Endodermal cell (in vitro differentiated cells): ENCODE measurements around the gene ZMYND8. TPM values are rescaled to one million over a fixed set of nuclear protein-coding genes. Genes with fewer than 3 reads are reported as not detected.

Source experiments
- DNase-seq: peaks from one replicate; pipeline ENCODE4 v3.0.0-alpha.2; 2017
- H3K27ac ChIP-seq: 2 replicates; pipeline ENCODE4 v1.5.1; 2013; ENCODE audit warnings: mild to moderate bottlenecking, low read depth, low read length, moderate library complexity
- H3K27me3 ChIP-seq: 2 replicates; pipeline ENCODE4 v1.6.1; 2013; ENCODE audit warnings: mild to moderate bottlenecking, low read length, moderate library complexity; ENCODE audit not compliant: insufficient read depth, control insufficient read depth, poor library complexity, severe bottlenecking
- H3K36me3 ChIP-seq: 2 replicates; pipeline ENCODE4 v1.7.0; 2013; ENCODE audit warnings: mild to moderate bottlenecking, low read length, moderate library complexity; ENCODE audit not compliant: control insufficient read depth, insufficient read depth
- H3K4me1 ChIP-seq: one replicate; pipeline ENCODE4 v1.7.0; 2013; ENCODE audit warnings: low read length; ENCODE audit not compliant: control insufficient read depth, insufficient read depth
- H3K4me3 ChIP-seq: 2 replicates; pipeline ENCODE4 v1.5.1; 2013; ENCODE audit warnings: mild to moderate bottlenecking, low read length, moderate library complexity
- H3K9ac ChIP-seq: 2 replicates; pipeline ENCODE4 v1.6.1; 2013; ENCODE audit warnings: mild to moderate bottlenecking, low read length, moderate library complexity; ENCODE audit not compliant: poor library complexity, severe bottlenecking; ENCODE audit errors: extremely low read depth
- H3K9me3 ChIP-seq: 2 replicates; pipeline ENCODE4 v1.6.1; 2013; ENCODE audit warnings: mild to moderate bottlenecking, low read length, moderate library complexity; ENCODE audit not compliant: control insufficient read depth
- H3K27ac Mint-ChIP-seq: 2 replicates; pipeline ENCODE4 v1.8.0; 2020; ENCODE audit warnings: mixed read lengths
- H3K27me3 Mint-ChIP-seq: 2 replicates; pipeline ENCODE4 v1.8.0; 2021; ENCODE audit warnings: mild to moderate bottlenecking, mixed read lengths; ENCODE audit not compliant: insufficient read depth
- H3K36me3 Mint-ChIP-seq: 2 replicates; pipeline ENCODE4 v1.8.0; 2020; ENCODE audit warnings: low read depth, mixed read lengths
- H3K4me1 Mint-ChIP-seq: 2 replicates; pipeline ENCODE4 v1.8.0; 2020; ENCODE audit warnings: mixed read lengths
- H3K4me3 Mint-ChIP-seq: 2 replicates; pipeline ENCODE4 v1.8.0; 2020; ENCODE audit warnings: mild to moderate bottlenecking, moderate library complexity, mixed read lengths
- H3K9me3 Mint-ChIP-seq: 2 replicates; pipeline ENCODE4 v1.8.0; 2020; ENCODE audit warnings: mild to moderate bottlenecking, mixed read lengths
- WGBS, 2 experiments: methylation state at CpG; one replicate each; pipeline versions ENCODE4 v1.1.5 to v1.1.7; 2013; ENCODE audit warnings: missing lambda C conversion rate in 2 of 2, mixed read lengths in 1 of 2; ENCODE audit not compliant: insufficient coverage in 1 of 2, insufficient read length in 1 of 2; 5-methylcytosine and 5-hydroxymethylcytosine counted together
- total RNA-seq, 2 donors: library from RNA; stranded (reverse); fragmentation: NEBNext Ultra II Directional in 1 of 2; extraction: Animal tissue kit (Norgen Biotek cat#: 25700) in 1 of 2; gene quantifications; 2 replicates in 1 of 2; 3 replicates in 1 of 2; pipeline ENCODE4 v1.2.1, GENCODE V29; 2021
- TF ChIP-seq, protein P1 (sequence below): fragments of 200-600 bp; sonication (generic); conservative IDR thresholded peaks from 2 replicates; pipeline ENCODE4 v1.5.0; 2021; ENCODE audit warnings: antibody characterized with exemption, mild to moderate bottlenecking

The ZMYND8 gene
- total RNA-seq, 2 donors from 2014 or later, result 85.0 to 99.9 TPM

DNA sequence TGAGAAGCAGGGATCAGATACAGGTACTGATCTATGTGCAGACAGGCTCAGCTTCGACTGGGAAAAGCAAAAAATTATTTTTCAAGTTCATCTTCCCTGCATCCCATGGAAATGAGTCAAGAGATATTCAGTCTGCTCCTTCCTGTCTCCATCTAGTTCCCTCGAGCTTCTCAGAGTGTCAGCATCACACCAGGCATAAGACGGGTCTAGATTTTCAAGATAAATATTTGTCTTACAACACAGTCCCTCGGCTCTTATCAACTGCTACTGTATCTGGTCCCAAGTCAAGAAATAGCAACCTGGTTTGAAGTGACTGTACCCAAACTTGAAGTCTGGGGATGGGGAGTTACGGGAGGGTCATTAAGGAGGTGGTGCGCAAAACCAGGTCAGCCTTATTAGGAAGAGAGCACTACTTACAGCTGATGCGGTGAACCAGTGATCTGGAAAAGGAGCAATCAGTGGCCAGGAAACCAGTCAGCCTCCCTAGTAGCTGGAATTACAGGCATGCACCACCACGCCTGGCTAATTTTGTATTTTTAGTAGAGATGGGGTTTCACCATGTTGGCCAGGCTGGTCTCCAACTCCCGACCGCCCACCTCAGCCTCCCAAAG is 29.7 kb downstream of the ZMYND8 start:
- Histone ChIP-seq H3K4me3 (no peak overlapping the region), H3K27ac (no peak overlapping the region), H3K4me1 (peaks cover 4% of the 10 kb centered on the region), H3K9ac (no peak overlapping the region), H3K9me3 (no peaks in the 10 kb centered on the region), H3K27me3 (no peaks in the 10 kb centered on the region), H3K36me3 (peaks cover 35% of the 10 kb centered on the region)
- H3K4me3 Mint-ChIP-seq, result no peak overlapping the region
- no peaks in the 10 kb centered on the region for H3K9me3 Mint-ChIP-seq
- peak overlapping the region; percentile 57 for H3K27ac Mint-ChIP-seq
- no peak for DNase-seq
- 94 to 97% methylated on average over 7 to 10 of the region's 10 CpGs for WGBS, 2 experiments
- H3K36me3 Mint-ChIP-seq, result peaks cover 56% of the 10 kb centered on the region
- peaks cover 38% of the 10 kb centered on the region for H3K4me1 Mint-ChIP-seq
- no peaks in the 10 kb centered on the region for H3K27me3 Mint-ChIP-seq
- TF ChIP-seq, protein P1, sequence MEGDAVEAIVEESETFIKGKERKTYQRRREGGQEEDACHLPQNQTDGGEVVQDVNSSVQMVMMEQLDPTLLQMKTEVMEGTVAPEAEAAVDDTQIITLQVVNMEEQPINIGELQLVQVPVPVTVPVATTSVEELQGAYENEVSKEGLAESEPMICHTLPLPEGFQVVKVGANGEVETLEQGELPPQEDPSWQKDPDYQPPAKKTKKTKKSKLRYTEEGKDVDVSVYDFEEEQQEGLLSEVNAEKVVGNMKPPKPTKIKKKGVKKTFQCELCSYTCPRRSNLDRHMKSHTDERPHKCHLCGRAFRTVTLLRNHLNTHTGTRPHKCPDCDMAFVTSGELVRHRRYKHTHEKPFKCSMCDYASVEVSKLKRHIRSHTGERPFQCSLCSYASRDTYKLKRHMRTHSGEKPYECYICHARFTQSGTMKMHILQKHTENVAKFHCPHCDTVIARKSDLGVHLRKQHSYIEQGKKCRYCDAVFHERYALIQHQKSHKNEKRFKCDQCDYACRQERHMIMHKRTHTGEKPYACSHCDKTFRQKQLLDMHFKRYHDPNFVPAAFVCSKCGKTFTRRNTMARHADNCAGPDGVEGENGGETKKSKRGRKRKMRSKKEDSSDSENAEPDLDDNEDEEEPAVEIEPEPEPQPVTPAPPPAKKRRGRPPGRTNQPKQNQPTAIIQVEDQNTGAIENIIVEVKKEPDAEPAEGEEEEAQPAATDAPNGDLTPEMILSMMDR, result no peak

DNA sequence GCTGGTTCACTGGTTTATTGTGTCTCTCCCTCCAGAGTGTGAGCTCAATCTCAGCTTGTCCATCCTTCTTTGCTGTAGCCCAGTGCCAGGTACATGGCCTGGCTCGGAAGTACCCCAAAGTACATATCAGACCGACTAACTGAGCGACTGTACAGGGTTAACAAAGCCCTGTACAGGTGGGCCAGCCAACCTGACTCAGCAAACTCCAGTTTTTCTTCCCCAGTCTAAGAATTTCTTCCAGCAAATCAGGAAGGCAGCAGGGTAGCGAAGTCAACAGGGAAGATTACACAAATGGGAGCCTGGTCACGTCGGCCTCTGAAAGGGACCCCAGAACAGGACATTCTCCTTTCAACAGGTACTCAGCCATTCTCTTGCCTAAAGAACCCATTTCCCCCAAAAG is 31.3 kb downstream of the ZMYND8 start:
- H3K9me3 ChIP-seq, result no peaks in the 10 kb centered on the region
- 93 to 99% methylated on average over 4 to 6 of the region's 6 CpGs for WGBS, 2 experiments
- peaks cover 5% of the 10 kb centered on the region for H3K4me1 ChIP-seq
- H3K27me3 ChIP-seq, result no peaks in the 10 kb centered on the region
- H3K9me3 Mint-ChIP-seq, result no peaks in the 10 kb centered on the region
- H3K4me3 Mint-ChIP-seq, result no peak overlapping the region
- H3K9ac ChIP-seq, result no peak overlapping the region
- peaks cover 46% of the 10 kb centered on the region for H3K36me3 Mint-ChIP-seq
- H3K27ac Mint-ChIP-seq, result peak overlapping the region; percentile 83
- TF ChIP-seq, protein P1, result no peak
- H3K27me3 Mint-ChIP-seq, result no peaks in the 10 kb centered on the region
- DNase-seq, result no peak
- no peak overlapping the region for H3K27ac ChIP-seq
- H3K36me3 ChIP-seq, result peaks cover 22% of the 10 kb centered on the region
- H3K4me1 Mint-ChIP-seq, result peaks cover 37% of the 10 kb centered on the region
- no peak overlapping the region for H3K4me3 ChIP-seq

DNA sequence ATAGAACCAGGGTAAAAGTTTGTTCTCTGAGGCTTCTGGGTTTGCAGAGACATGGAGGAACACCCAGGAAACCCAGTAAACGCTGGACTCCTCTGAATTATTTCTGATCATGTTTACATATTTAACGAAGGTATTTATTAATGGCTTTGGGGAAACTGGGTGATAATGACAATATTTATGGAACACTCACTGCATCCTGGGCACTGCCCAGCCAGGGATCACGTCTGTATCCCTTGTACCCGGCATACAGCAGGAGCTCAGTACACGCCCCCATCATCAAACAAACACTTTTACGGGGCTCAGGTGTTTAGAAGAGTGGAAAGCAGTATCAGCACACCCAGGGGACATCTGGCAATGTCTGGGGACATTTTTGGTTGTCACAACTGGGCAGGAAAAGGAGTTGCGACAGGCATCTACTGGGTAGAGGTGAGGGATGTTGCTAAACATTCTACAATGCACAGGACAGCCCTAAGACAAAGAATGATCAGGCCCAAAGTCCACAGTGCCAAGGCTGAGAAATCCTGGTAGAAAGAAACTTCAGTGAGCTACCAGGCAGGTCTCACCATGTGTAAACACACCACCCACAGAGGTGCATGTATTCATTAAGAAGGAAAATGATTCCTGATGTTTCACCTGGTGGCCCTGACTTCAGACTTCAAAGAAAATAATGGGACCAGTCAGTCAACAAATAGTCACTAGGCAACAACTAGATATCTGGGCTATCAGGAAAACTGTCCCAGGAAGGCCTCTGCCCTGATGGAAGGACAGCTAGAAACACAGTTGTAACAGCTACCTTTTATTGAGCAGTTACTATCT is 35.3 kb downstream of the ZMYND8 start:
- H3K27me3 ChIP-seq, result no peaks in the 10 kb centered on the region
- no peaks in the 10 kb centered on the region for H3K9me3 ChIP-seq
- Mint-ChIP-seq H3K4me1 (peaks cover 53% of the 10 kb centered on the region), H3K4me3 (no peak overlapping the region), H3K27me3 (no peaks in the 10 kb centered on the region), H3K36me3 (peaks cover 23% of the 10 kb centered on the region), H3K27ac (peak overlapping the region; percentile 98), H3K9me3 (no peaks in the 10 kb centered on the region)
- WGBS, 2 experiments, result 93 to 94% methylated on average over 5 to 7 of the region's 7 CpGs
- DNase-seq, result no peak
- TF ChIP-seq, protein P1, result no peak
- H3K4me1 ChIP-seq, result peaks cover 27% of the 10 kb centered on the region
- H3K4me3 ChIP-seq, result no peak overlapping the region
- peaks cover 25% of the 10 kb centered on the region for H3K36me3 ChIP-seq
- peak overlapping the region; percentile 41 for H3K27ac ChIP-seq
- H3K9ac ChIP-seq, result no peak overlapping the region
